Lower leg skin (tissue), 4 donors: ENCODE data around the gene DSC1. TPM values are rescaled to one million over a fixed set of nuclear protein-coding genes. Genes with fewer than 3 reads are reported as not detected.
"Not testable (repeated sequence)": the region's sequence is repeated elsewhere in the genome, so short reads cannot be mapped to it uniquely, and the experiment has no call there.

ENCODE experiments used
- DNase-seq, 2 donors: peaks; one replicate each; pipeline ENCODE4 v3.0.0-alpha.2; 2019; ENCODE audit warnings: low spot score in 2 of 2
- H3K4me3 ChIP-seq: fragments of 200-600 bp; sonication (generic); 2 replicates; pipeline ENCODE4 v1.5.1; 2017; ENCODE audit warnings: mild to moderate bottlenecking, low read depth; ENCODE audit not compliant: poor library complexity, severe bottlenecking
- POLR2A ChIP-seq, 2 donors: fragments of 450-650 bp; IDR thresholded peaks; one replicate each; pipeline ENCODE4 v1.6.1; 2016 to 2017; ENCODE audit warnings: antibody characterized with exemption in 2 of 2, mild to moderate bottlenecking in 1 of 2, moderate library complexity in 1 of 2
- WGBS, 2 donors: methylation state at CpG; one replicate each; pipeline ENCODE4 v1.1.5; 2018; 5-methylcytosine and 5-hydroxymethylcytosine counted together
- intact Hi-C: fragments of 100-400 bp; cut with DNase I; formaldehyde crosslinking; loops from one replicate; pipeline ENCODE4 v1.15.0; 2023; ENCODE audit warnings: low total_unique reads
- total RNA-seq, 4 donors: library from RNA; depleted of rRNA; stranded (reverse); fragments of >200 nt; gene quantifications; one replicate each; pipeline ENCODE4 v1.1.0, GENCODE V29; 2016
- TF ChIP-seq, protein P1 (sequence below), 3 donors: fragments of 450-650 bp; IDR thresholded peaks; one replicate each; pipeline ENCODE4 v1.5.1; 2016; ENCODE audit warnings: antibody characterized with exemption in 3 of 3, mild to moderate bottlenecking in 3 of 3, moderate library complexity in 2 of 3

DSC1 gene
- total RNA-seq, 4 donors from 2014 or later: 519 to 1,039 (median 786) TPM

DNA sequence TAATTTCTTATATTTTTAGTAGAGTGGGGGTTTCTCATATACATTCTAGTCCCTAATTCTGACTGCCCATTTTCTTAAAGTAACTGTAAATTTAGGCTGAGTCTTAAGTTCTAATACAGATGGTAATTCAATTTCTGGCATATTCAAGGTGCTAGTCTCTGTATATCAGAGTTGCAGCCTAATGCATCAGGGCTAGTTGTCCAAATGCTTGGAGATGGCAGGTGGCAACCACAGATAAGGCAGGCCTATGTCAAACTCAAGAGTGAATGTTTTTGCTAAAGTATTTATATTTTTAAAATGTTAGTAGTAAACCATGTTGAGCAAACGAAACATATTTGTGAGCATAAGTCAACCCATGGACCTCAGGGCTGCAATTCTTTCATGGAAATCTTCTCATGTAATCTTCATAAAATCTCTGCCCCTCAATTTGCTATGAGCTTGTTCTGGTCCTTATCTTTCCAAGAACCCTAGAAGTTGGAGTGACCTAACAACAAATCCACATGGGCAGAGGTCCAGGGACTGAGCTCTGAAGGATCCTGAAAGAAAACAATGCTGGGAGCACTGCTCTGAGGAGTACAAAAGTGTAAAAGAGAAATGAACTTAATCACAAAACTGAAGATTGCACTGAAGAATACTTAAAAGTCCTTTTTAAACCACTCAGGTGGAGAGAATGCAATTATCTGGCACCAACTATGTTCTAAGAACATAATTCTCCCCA lies 33.1 kb downstream of the DSC1 start:
- intact Hi-C loops: no loop called here
- no peak for TF ChIP-seq POLR2A (IDR thresholded peaks at IDR 0.05)
- TF ChIP-seq, protein P1, sequence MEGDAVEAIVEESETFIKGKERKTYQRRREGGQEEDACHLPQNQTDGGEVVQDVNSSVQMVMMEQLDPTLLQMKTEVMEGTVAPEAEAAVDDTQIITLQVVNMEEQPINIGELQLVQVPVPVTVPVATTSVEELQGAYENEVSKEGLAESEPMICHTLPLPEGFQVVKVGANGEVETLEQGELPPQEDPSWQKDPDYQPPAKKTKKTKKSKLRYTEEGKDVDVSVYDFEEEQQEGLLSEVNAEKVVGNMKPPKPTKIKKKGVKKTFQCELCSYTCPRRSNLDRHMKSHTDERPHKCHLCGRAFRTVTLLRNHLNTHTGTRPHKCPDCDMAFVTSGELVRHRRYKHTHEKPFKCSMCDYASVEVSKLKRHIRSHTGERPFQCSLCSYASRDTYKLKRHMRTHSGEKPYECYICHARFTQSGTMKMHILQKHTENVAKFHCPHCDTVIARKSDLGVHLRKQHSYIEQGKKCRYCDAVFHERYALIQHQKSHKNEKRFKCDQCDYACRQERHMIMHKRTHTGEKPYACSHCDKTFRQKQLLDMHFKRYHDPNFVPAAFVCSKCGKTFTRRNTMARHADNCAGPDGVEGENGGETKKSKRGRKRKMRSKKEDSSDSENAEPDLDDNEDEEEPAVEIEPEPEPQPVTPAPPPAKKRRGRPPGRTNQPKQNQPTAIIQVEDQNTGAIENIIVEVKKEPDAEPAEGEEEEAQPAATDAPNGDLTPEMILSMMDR (IDR thresholded peaks at IDR 0.05): no peak
- 68 to 86% methylated on average over 1 of the region's 1 CpG for WGBS, 2 donors
- no peak for DNase-seq
- no peak overlapping the region for H3K4me3 ChIP-seq

DNA sequence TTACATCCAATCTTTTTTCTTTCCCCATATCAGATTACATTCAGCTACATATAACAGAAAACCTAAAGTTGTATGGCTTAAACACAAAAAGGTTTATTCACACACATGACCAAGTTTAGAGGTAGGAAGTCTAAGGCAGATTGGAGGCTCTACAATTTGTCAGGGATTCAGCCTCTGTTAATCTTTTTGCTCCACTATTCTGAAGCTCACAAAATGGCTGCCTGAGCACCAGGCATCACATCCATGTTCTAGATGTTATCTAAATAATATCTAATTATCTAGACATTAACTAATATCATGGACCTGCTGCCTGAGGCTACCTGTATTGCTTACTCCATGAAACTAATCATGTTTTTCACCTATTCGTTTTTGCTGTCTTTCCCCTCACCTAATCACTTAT lies 36.8 kb downstream of the DSC1 start:
- TF ChIP-seq, protein P1 (IDR thresholded peaks at IDR 0.05): no peak
- no peak for TF ChIP-seq POLR2A (IDR thresholded peaks at IDR 0.05)
- intact Hi-C loops: no loop called here
- no peak overlapping the region for H3K4me3 ChIP-seq
- WGBS, 2 donors: 71 to 72% methylated on average over 1 of the region's 1 CpG
- no peak for DNase-seq

DNA sequence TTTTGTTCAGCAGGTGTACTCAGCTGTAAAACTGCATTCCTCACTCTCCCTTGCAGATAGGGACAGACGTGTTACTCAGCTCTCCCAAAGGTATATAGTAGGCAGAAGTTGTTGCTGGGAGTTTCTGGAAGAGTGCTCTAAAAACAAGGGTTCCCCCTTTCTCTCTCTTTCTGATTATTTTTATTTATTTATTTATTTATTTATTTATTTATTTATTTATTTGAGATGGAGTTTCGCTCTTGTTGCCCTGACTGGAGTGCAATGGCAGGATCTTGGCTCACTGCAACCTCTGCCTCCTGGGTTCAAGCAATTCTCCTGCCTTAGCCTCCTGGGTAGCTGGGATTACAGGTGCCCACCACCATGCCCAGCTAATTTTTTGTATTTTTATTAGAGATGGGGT lies 39.5 kb downstream of the DSC1 start:
- intact Hi-C loops, DNase-seq: not testable (repeated sequence)
- WGBS, 2 donors: 55 to 57% methylated on average over 2 of the region's 2 CpGs

DNA sequence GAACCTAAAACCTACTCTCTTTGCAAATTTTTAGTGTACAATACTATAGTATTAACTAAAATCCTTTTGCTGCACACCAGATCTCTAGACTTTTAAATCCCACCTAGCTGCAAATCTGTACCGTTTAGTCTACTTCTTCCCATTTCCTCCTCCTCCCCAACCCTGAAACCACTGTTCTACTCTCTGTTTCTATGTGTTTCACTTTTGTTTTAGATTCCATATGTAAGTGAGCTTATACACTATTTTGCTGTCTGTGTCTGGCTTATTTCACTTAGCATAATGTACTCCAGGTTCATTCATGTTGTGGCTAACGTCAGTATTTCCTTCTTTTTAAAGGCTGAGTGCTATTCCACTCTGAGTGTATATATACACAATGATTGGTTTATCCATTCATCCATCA lies 42.1 kb downstream of the DSC1 start:
- intact Hi-C loops: no loop called here
- DNase-seq: no peak
- TF ChIP-seq, protein P1 (IDR thresholded peaks at IDR 0.05): no peak
- TF ChIP-seq POLR2A (IDR thresholded peaks at IDR 0.05): no peak
- no peak overlapping the region for H3K4me3 ChIP-seq
- 72 to 74% methylated on average over 2 of the region's 2 CpGs for WGBS, 2 donors

More for the DNA sequence above, 39.5 kb downstream of the DSC1 start:
- not testable (repeated sequence) for H3K4me3 ChIP-seq

DNA sequence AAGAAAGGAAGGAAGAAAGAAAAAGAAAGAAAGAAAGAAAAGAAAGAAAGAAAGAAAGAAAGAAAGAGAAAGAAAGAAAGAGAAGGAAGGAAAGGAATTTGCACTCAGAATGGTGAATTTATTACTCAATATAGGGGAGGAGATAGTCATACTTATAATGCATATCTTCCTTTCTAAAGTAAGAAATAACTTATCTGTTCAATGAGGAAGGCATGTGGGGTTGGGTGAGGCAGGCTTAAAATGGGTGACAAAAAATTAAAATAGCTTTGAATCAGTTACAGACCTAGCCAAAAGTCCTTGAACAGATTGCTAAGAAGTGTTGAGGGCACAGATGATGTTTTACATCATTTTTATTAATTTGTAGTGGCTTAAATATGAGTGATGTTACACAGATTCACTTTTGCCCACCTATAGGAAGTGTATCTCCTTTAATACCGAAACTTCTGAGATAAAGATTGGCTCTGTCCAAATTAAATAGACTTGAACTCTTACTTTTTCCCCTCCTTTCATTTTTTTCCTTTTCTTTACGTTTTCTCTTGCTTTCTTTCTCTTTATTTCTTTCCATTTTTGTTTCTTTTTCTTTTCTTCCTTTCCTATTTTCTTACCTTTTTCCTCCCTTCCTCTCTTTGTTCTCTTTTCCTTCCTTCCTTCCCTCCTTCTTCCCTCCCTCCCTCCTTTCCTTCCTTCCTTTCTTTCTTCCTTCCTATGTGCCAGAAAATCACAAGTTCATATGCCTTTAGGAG lies 45.6 kb downstream of the DSC1 start:
- no peak overlapping the region for H3K4me3 ChIP-seq
- no peak for DNase-seq
- 68 to 80% methylated on average over 2 of the region's 2 CpGs for WGBS, 2 donors
- TF ChIP-seq, protein P1 (IDR thresholded peaks at IDR 0.05): no peak
- TF ChIP-seq POLR2A (IDR thresholded peaks at IDR 0.05): no peak
- intact Hi-C loops: no loop called here

DNA sequence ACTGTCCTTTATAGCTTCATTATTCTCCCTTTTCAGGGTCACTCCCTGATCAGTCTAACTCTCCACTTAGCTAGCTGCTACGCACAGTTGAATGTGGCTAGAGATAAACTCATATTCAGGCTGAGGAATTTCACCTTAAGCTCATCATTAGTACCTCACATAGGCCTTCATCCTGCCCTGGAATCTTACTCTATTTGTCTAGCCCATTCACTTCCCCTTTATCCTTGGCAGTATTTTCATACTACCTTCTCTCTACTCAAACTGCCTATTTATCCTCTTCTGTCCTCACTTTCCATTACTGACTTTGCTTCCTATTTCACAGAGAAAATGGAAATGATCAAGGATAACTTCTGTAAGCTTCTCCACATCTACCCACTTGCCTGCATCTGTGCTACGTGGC lies 49.9 kb downstream of the DSC1 start:
- TF ChIP-seq, protein P1 (IDR thresholded peaks at IDR 0.05): no peak
- TF ChIP-seq POLR2A (IDR thresholded peaks at IDR 0.05): no peak
- intact Hi-C loops: no loop called here
- WGBS, 2 donors: 79 to 89% methylated on average over 2 of the region's 2 CpGs
- H3K4me3 ChIP-seq: no peak overlapping the region
- DNase-seq: no peak
